ENCODE data around the gene RAD51D. TPM values are rescaled to one million over a fixed set of nuclear protein-coding genes. Genes with fewer than 3 reads are reported as not detected.

Gene RAD51D
- polyA plus RNA-seq, 1 donor from 2014 or later: 19.0 TPM

DNA sequence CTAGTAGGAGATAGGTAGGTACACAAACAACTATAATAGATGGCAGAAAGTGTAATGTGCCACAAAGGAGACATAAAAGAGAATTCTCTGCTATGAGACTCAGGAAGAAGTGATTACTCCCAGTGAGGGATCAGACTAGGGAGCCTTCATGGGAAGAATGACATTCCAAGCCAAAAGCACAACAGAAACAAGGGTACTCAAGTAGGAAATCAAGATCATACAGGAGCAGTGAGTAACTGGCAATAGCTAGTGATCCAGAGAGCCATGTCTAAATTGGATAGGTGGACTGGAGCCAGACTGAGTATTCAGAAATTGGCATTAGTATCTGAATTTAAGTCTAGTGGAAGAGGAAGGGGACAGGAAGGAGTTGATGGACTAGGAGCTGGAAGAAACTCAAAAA is 66.9 kb downstream of the RAD51D start:
- Histone ChIP-seq H3K9me3 (ENCODE audit: low read length) (no peaks in the 10 kb centered on the region), H2AFZ (ENCODE audit: low read depth, low read length) (no peak overlapping the region), H3K36me3 (ENCODE audit: insufficient read depth, low read length) (no peaks in the 10 kb centered on the region), H4K20me1 (ENCODE audit: insufficient read depth) (no peaks in the 10 kb centered on the region), H3K27ac (ENCODE audit: low read length) (no peak overlapping the region), H3K4me3 (ENCODE audit: low read length) (no peak overlapping the region), H3K9ac (ENCODE audit: low read length) (no peak overlapping the region), H3K79me2 (replicated peaks; ENCODE audit: insufficient read depth, low read length) (no peaks in the 10 kb centered on the region), H3F3A (ENCODE audit: insufficient read depth, low read length, poor library complexity, severe bottlenecking) (no peaks in the 10 kb centered on the region), H3K4me2 (ENCODE audit: low read length) (no peak overlapping the region), H3K9me2 (ENCODE audit: insufficient read depth, low read length) (no peaks in the 10 kb centered on the region), H3K27me3 (ENCODE audit: insufficient read depth, low read depth, low read length) (no peaks in the 10 kb centered on the region)
- TF ChIP-seq TAF1 (IDR thresholded peaks at IDR 0.05; ENCODE audit: low read depth) (no peak), EP300 (conservative IDR thresholded peaks at IDR 0.05; ENCODE audit: poor library complexity, severe bottlenecking) (no peak), EZH2 (IDR thresholded peaks at IDR 0.05; ENCODE audit: borderline replicate concordance, insufficient read depth, low read length, poor library complexity, severe bottlenecking) (no peak), POLR2AphosphoS5 (IDR thresholded peaks at IDR 0.05) (no peak), RAD21 (conservative IDR thresholded peaks at IDR 0.05) (no peak), MXI1 (conservative IDR thresholded peaks at IDR 0.05; ENCODE audit: poor library complexity, severe bottlenecking) (no peak), CTCF (IDR thresholded peaks at IDR 0.05; ENCODE audit: poor library complexity, severe bottlenecking) (no peak), REST (IDR thresholded peaks at IDR 0.05; ENCODE audit: borderline replicate concordance) (no peak), SMC3 (conservative IDR thresholded peaks at IDR 0.05; ENCODE audit: poor library complexity) (no peak)

DNA sequence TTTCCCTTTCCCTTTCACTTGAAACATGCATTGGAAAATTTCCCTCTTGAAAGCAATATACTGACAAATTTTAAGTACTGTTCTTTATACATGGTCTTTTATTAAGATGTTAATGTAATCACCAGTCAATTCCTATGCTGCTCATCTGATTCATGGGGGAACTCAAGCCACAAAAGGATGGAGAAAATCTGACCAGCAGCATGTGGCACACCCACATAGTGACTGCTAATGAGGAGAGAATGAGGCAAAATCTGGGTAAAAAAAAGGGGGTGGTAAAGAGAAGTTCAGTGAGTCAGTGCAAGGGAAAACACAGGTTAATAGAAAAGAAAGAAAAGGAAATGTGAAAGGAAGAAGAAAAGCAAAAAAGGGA is 67.4 kb downstream of the RAD51D start:
- H3K27ac ChIP-seq (ENCODE audit: low read length): no peak overlapping the region

More for the DNA sequence above, 67.4 kb downstream of the RAD51D start:
- no peak overlapping the region for H3K4me2 ChIP-seq (ENCODE audit: low read length)
- H3K9me2 ChIP-seq (ENCODE audit: insufficient read depth, low read length): no peaks in the 10 kb centered on the region
- H3F3A ChIP-seq (ENCODE audit: insufficient read depth, low read length, poor library complexity, severe bottlenecking): no peaks in the 10 kb centered on the region
- H2AFZ ChIP-seq (ENCODE audit: low read depth, low read length): no peak overlapping the region
- no peaks in the 10 kb centered on the region for H3K36me3 ChIP-seq (ENCODE audit: insufficient read depth, low read length)
- H3K9ac ChIP-seq (ENCODE audit: low read length): no peak overlapping the region
- H3K4me3 ChIP-seq (ENCODE audit: low read length): no peak overlapping the region
- no peaks in the 10 kb centered on the region for H3K9me3 ChIP-seq (ENCODE audit: low read length)
- H3K27me3 ChIP-seq (ENCODE audit: insufficient read depth, low read depth, low read length): no peaks in the 10 kb centered on the region
- no peaks in the 10 kb centered on the region for H3K79me2 ChIP-seq (replicated peaks; ENCODE audit: insufficient read depth, low read length)
- H4K20me1 ChIP-seq (ENCODE audit: insufficient read depth): no peaks in the 10 kb centered on the region
- TF ChIP-seq EZH2 (IDR thresholded peaks at IDR 0.05; ENCODE audit: borderline replicate concordance, insufficient read depth, low read length, poor library complexity, severe bottlenecking) (no peak), SMC3 (conservative IDR thresholded peaks at IDR 0.05; ENCODE audit: poor library complexity) (no peak), REST (IDR thresholded peaks at IDR 0.05; ENCODE audit: borderline replicate concordance) (no peak)

Measured in neural cell (in vitro differentiated cells).